Measurements from ENCODE around the gene SENP6. TPM values are rescaled to one million over a fixed set of nuclear protein-coding genes. Genes with fewer than 3 reads are reported as not detected.
"Not testable (repeated sequence)": the region's sequence is repeated elsewhere in the genome, so short reads cannot be mapped to it uniquely, and the experiment has no call there.

SENP6 gene
- total RNA-seq, 1 donor from 2014 or later = 81.7 TPM

GRCh38 chr6:75590370-75590769 is 11.3 kb upstream of the SENP6 start:
- no peaks in the 10 kb centered on the region for H3K27me3 Mint-ChIP-seq (ENCODE audit: insufficient read depth)
- no peaks in the 10 kb centered on the region for H3K9me3 Mint-ChIP-seq
- DNase-seq (ENCODE audit: low spot score) = no peak
- no peak overlapping the region for H3K27ac Mint-ChIP-seq
- intact Hi-C loops (cut with micrococcal nuclease) = no loop called here
- no peaks in the 10 kb centered on the region for H3K4me1 Mint-ChIP-seq (ENCODE audit: low read depth)
- no peak overlapping the region for H3K4me3 Mint-ChIP-seq
- no peaks in the 10 kb centered on the region for H3K36me3 Mint-ChIP-seq (ENCODE audit: low read depth)

GRCh38 chr6:75596380-75596779 is 5.3 kb upstream of the SENP6 start:
- H3K36me3 Mint-ChIP-seq (ENCODE audit: low read depth); H3K9me3 Mint-ChIP-seq; H3K27ac Mint-ChIP-seq; H3K4me3 Mint-ChIP-seq; H3K27me3 Mint-ChIP-seq (ENCODE audit: insufficient read depth); DNase-seq (ENCODE audit: low spot score); intact Hi-C loops (cut with micrococcal nuclease): not testable (repeated sequence)
- peaks cover 20% of the 10 kb centered on the region for H3K4me1 Mint-ChIP-seq (ENCODE audit: low read depth)

- Mint-ChIP-seq H3K9me3 (no peaks in the 10 kb centered on the region), H3K27me3 (ENCODE audit: insufficient read depth) (no peaks in the 10 kb centered on the region), H3K27ac (peak overlapping the region; percentile 81), H3K36me3 (ENCODE audit: low read depth) (peaks cover 19% of the 10 kb centered on the region), H3K4me1 (ENCODE audit: low read depth) (peaks cover 42% of the 10 kb centered on the region), H3K4me3 (peak overlapping the region; percentile 88)
- no peak for DNase-seq (ENCODE audit: low spot score)
- intact Hi-C loops (cut with micrococcal nuclease) = loop anchor here (1.0 to 5.0 kb wide), 2 partner anchors 147 to 357 kb away; partner anchors contain the start of genes COX7A2 and MYO6
These were observed 912 bp upstream of the SENP6 start for GRCh38 chr6:75600768-75601167.

GRCh38 chr6:75602246-75603105 is 796 bp downstream of the SENP6 start:
- peak overlapping the region; percentile 99 for H3K27ac Mint-ChIP-seq

GRCh38 chr6:75603106-75603420 is 1.4 kb downstream of the SENP6 start:
- Mint-ChIP-seq H3K4me1 (ENCODE audit: low read depth) (peaks cover 63% of the 10 kb centered on the region), H3K27ac (peak overlapping the region; percentile 99), H3K9me3 (no peaks in the 10 kb centered on the region), H3K27me3 (ENCODE audit: insufficient read depth) (no peaks in the 10 kb centered on the region), H3K36me3 (ENCODE audit: low read depth) (peaks cover 28% of the 10 kb centered on the region), H3K4me3 (peak overlapping the region; percentile 100)
- DNase-seq (ENCODE audit: low spot score) = no peak
- intact Hi-C loops (cut with micrococcal nuclease) = loop anchor here (1.0 to 5.0 kb wide), 2 partner anchors 9 to 144 kb away; partner anchors contain the start of gene MYO6

More at GRCh38 chr6:75602246-75603105, 796 bp downstream of the SENP6 start:
- peak; percentile 53 for DNase-seq (ENCODE audit: low spot score)
- Mint-ChIP-seq H3K27me3 (ENCODE audit: insufficient read depth) (no peaks in the 10 kb centered on the region), H3K9me3 (no peaks in the 10 kb centered on the region), H3K4me3 (peak overlapping the region; percentile 100), H3K36me3 (ENCODE audit: low read depth) (peaks cover 27% of the 10 kb centered on the region), H3K4me1 (ENCODE audit: low read depth) (peaks cover 57% of the 10 kb centered on the region)
- intact Hi-C loops (cut with micrococcal nuclease) = loop anchor here (1.0 to 5.0 kb wide), 3 partner anchors 10 to 317 kb away; partner anchors contain the start of gene MYO6

- H3K4me1 Mint-ChIP-seq (ENCODE audit: low read depth) = peaks cover 63% of the 10 kb centered on the region
- no peaks in the 10 kb centered on the region for H3K9me3 Mint-ChIP-seq
- H3K36me3 Mint-ChIP-seq (ENCODE audit: low read depth) = peaks cover 30% of the 10 kb centered on the region
- no peaks in the 10 kb centered on the region for H3K27me3 Mint-ChIP-seq (ENCODE audit: insufficient read depth)
- no peak overlapping the region for H3K27ac Mint-ChIP-seq
- H3K4me3 Mint-ChIP-seq = peak overlapping the region; percentile 100
- DNase-seq (ENCODE audit: low spot score) = no peak
- intact Hi-C loops (cut with micrococcal nuclease) = loop anchor here (5.0 kb wide), 1 partner anchor 143 kb away; the partner anchor contains the start of gene MYO6
These were observed 2.6 kb downstream of the SENP6 start for GRCh38 chr6:75604294-75604693.

GRCh38 chr6:75605635-75606034 is 4.0 kb downstream of the SENP6 start:
- Mint-ChIP-seq H3K4me3 (no peak overlapping the region), H3K27me3 (ENCODE audit: insufficient read depth) (no peaks in the 10 kb centered on the region), H3K27ac (no peak overlapping the region), H3K36me3 (ENCODE audit: low read depth) (peaks cover 32% of the 10 kb centered on the region), H3K4me1 (ENCODE audit: low read depth) (peaks cover 66% of the 10 kb centered on the region), H3K9me3 (no peaks in the 10 kb centered on the region)
- intact Hi-C loops (cut with micrococcal nuclease) = no loop called here
- DNase-seq (ENCODE audit: low spot score) = no peak

GRCh38 chr6:75608304-75608703 is 6.6 kb downstream of the SENP6 start:
- Mint-ChIP-seq H3K36me3 (ENCODE audit: low read depth) (peaks cover 28% of the 10 kb centered on the region), H3K9me3 (no peaks in the 10 kb centered on the region), H3K4me1 (ENCODE audit: low read depth) (peaks cover 87% of the 10 kb centered on the region), H3K27me3 (ENCODE audit: insufficient read depth) (no peaks in the 10 kb centered on the region), H3K4me3 (no peak overlapping the region), H3K27ac (no peak overlapping the region)
- no peak for DNase-seq (ENCODE audit: low spot score)
- intact Hi-C loops (cut with micrococcal nuclease) = no loop called here

GRCh38 chr6:75608956-75609533 is 7.4 kb downstream of the SENP6 start:
- Mint-ChIP-seq H3K9me3 (no peaks in the 10 kb centered on the region), H3K27ac (no peak overlapping the region), H3K4me1 (ENCODE audit: low read depth) (peaks cover 87% of the 10 kb centered on the region), H3K4me3 (no peak overlapping the region), H3K36me3 (ENCODE audit: low read depth) (peaks cover 25% of the 10 kb centered on the region), H3K27me3 (ENCODE audit: insufficient read depth) (no peaks in the 10 kb centered on the region)
- intact Hi-C loops (cut with micrococcal nuclease) = no loop called here
- DNase-seq (ENCODE audit: low spot score) = no peak

GRCh38 chr6:75609639-75610590 is 8.2 kb downstream of the SENP6 start:
- intact Hi-C loops (cut with micrococcal nuclease) = loop anchor here (5.0 kb wide), 3 partner anchors 97 to 222 kb away; no protein-coding TSS in a partner anchor
- Mint-ChIP-seq H3K36me3 (ENCODE audit: low read depth) (peaks cover 27% of the 10 kb centered on the region), H3K27ac (no peak overlapping the region), H3K4me3 (no peak overlapping the region), H3K4me1 (ENCODE audit: low read depth) (peaks cover 84% of the 10 kb centered on the region), H3K9me3 (no peaks in the 10 kb centered on the region), H3K27me3 (ENCODE audit: insufficient read depth) (no peaks in the 10 kb centered on the region)
- no peak for DNase-seq (ENCODE audit: low spot score)

- no peaks in the 10 kb centered on the region for H3K27me3 Mint-ChIP-seq (ENCODE audit: insufficient read depth)
- peaks cover 79% of the 10 kb centered on the region for H3K4me1 Mint-ChIP-seq (ENCODE audit: low read depth)
- H3K9me3 Mint-ChIP-seq = no peaks in the 10 kb centered on the region
- intact Hi-C loops (cut with micrococcal nuclease) = loop anchor here (5.0 kb wide), 3 partner anchors 96 to 221 kb away; no protein-coding TSS in a partner anchor
- DNase-seq (ENCODE audit: low spot score) = no peak
- peaks cover 26% of the 10 kb centered on the region for H3K36me3 Mint-ChIP-seq (ENCODE audit: low read depth)
- peak overlapping the region; percentile 79 for H3K27ac Mint-ChIP-seq
- H3K4me3 Mint-ChIP-seq = peak overlapping the region; percentile 29
These were observed 9.5 kb downstream of the SENP6 start for GRCh38 chr6:75611011-75611701.
